Fibroblast of lung (primary cell): ENCODE results near the gene RIN1. TPM values are rescaled to one million over a fixed set of nuclear protein-coding genes. Genes with fewer than 3 reads are reported as not detected.

ENCODE experiments used
- DNase-seq, 2 donors: peaks; one replicate each; pipeline versions ENCODE4 v3.0.0 to v3.0.0-alpha.2; 2010; ENCODE audit warnings: low read depth in 2 of 2
- H2AFZ ChIP-seq: 2 replicates; pipeline ENCODE4 v1.5.1; 2012; ENCODE audit warnings: low read length, control low read depth, inconsistent platforms
- H3K27ac ChIP-seq: 2 replicates; pipeline ENCODE4 v1.5.1; 2011; ENCODE audit warnings: low read length, control low read depth; ENCODE audit not compliant: insufficient read depth
- H3K27me3 ChIP-seq: 2 replicates; pipeline ENCODE4 v1.5.1; 2011; ENCODE audit warnings: mild to moderate bottlenecking, low read length; ENCODE audit not compliant: control insufficient read depth, insufficient read depth
- H3K36me3 ChIP-seq: 2 replicates; pipeline ENCODE4 v1.5.1; 2011; ENCODE audit warnings: low read length; ENCODE audit not compliant: control insufficient read depth, insufficient read depth
- H3K4me1 ChIP-seq: 2 replicates; pipeline ENCODE4 v1.5.1; 2011; ENCODE audit warnings: low read length; ENCODE audit not compliant: control insufficient read depth, insufficient read depth; ENCODE audit errors: extremely low read depth
- H3K4me2 ChIP-seq: 2 replicates; pipeline ENCODE4 v1.5.1; 2011; ENCODE audit warnings: low read length, control low read depth; ENCODE audit not compliant: insufficient read depth; ENCODE audit errors: extremely low read depth
- H3K4me3 ChIP-seq, 4 experiments: fragments of 200-600 bp in 1 of 4; sonication (generic) in 1 of 4; replicated peaks in 1 of 4; 2 replicates each; pipeline ENCODE4 v1.5.1; 2011 to 2016; ENCODE audit warnings: low read length in 4 of 4, low read depth in 3 of 4, mild to moderate bottlenecking in 3 of 4, control low read depth in 2 of 4, inconsistent platforms in 1 of 4, mixed read lengths in 1 of 4; ENCODE audit not compliant: insufficient read depth in 1 of 4; ENCODE audit errors: control extremely low read depth in 1 of 4
- H3K79me2 ChIP-seq: 2 replicates; pipeline ENCODE4 v1.5.1; 2012; ENCODE audit warnings: mild to moderate bottlenecking, low read length, inconsistent platforms; ENCODE audit not compliant: control insufficient read depth, insufficient read depth
- H3K9ac ChIP-seq: 2 replicates; pipeline ENCODE4 v1.5.1; 2011; ENCODE audit warnings: mild to moderate bottlenecking, low read length, control low read depth; ENCODE audit not compliant: insufficient read depth
- H3K9me3 ChIP-seq: 2 replicates; pipeline ENCODE4 v1.5.1; 2012; ENCODE audit warnings: low read depth, low read length; ENCODE audit not compliant: control insufficient read depth, insufficient read depth
- H4K20me1 ChIP-seq: 2 replicates; pipeline ENCODE4 v1.5.1; 2011; ENCODE audit warnings: low read length; ENCODE audit not compliant: control insufficient read depth, insufficient read depth; ENCODE audit errors: extremely low read depth
- CTCF ChIP-seq, 2 donors: IDR thresholded peaks in 1 of 2; conservative IDR thresholded peaks in 1 of 2; 1 replicate in 1 of 2; 2 replicates in 1 of 2; pipeline ENCODE4 v1.5.1; 2011 to 2012; ENCODE audit warnings: low read length in 2 of 2, control low read depth in 1 of 2, inconsistent platforms in 1 of 2, low read depth in 1 of 2, mild to moderate bottlenecking in 1 of 2
- EZH2 ChIP-seq: IDR thresholded peaks from 2 replicates; pipeline ENCODE4 v1.5.1; 2012; ENCODE audit warnings: low read length, control low read depth, mild to moderate bottlenecking; ENCODE audit errors: missing control alignments
- polyA plus RNA-seq, 2 donors: library from polyadenylated mRNA; depleted of rRNA in 1 of 2; stranded (reverse) in 1 of 2; unstranded in 1 of 2; fragments of >200 nt; gene quantifications; 2 replicates each; pipeline ENCODE4 v1.2.1, GENCODE V29; 2011 to 2012; ENCODE audit warnings: missing spikeins in 1 of 2
- total RNA-seq: library from RNA; depleted of rRNA; stranded (reverse); fragments of >200 nt; gene quantifications from 2 replicates; pipeline ENCODE4 v1.2.1, GENCODE V29; 2014

The RIN1 gene
- total and polyA plus RNA-seq, 2 donors (not counting 1 experiment from before 2014, with no cell fraction given), result 6.3 to 22.1 TPM

GRCh38 chr11:66345316-66345649, 9.0 kb upstream of the RIN1 start:
- Histone ChIP-seq H4K20me1 (no peaks in the 10 kb centered on the region), H3K4me2 (peak overlapping the region; percentile 96), H3K27me3 (no peaks in the 10 kb centered on the region), H3K36me3 (peaks cover 16% of the 10 kb centered on the region), H3K27ac (peak overlapping the region; percentile 86), H3K9ac (peak overlapping the region; percentile 78), H3K79me2 (peaks cover 24% of the 10 kb centered on the region), H2AFZ (peak overlapping the region; percentile 84), H3K4me1 (peaks cover 22% of the 10 kb centered on the region), H3K4me3 (peak overlapping the region; percentile 74 to 92 (median 84)), H3K9me3 (no peaks in the 10 kb centered on the region)
- TF ChIP-seq EZH2, result no peak
- no peak for TF ChIP-seq CTCF (conservative IDR thresholded peaks at IDR 0.05 in 1 of 2, IDR thresholded peaks at IDR 0.05 in 1 of 2; ENCODE audit: low read depth in 1 of 2, low read length in 2 of 2)
- DNase-seq, result no peak

GRCh38 chr11:66344550-66345315, 8.5 kb upstream of the RIN1 start, which contains the start of gene BRMS1:
BRMS1 (minus strand) TSS chr11:66345104; CDS start chr11:66342234, 2,870 bp downstream.
- Histone ChIP-seq H3K27me3 (no peaks in the 10 kb centered on the region), H4K20me1 (no peaks in the 10 kb centered on the region), H3K9me3 (no peaks in the 10 kb centered on the region), H3K79me2 (peaks cover 24% of the 10 kb centered on the region), H3K9ac (peak within 1 kb of the TSS; percentile 78), H3K4me2 (peak within 1 kb of the TSS; percentile 98), H3K4me1 (peaks cover 22% of the 10 kb centered on the region), H3K4me3 (peak within 1 kb of the TSS; percentile 74 to 92 (median 84)), H3K36me3 (peaks cover 20% of the 10 kb centered on the region), H3K27ac (peak within 1 kb of the TSS; percentile 86), H2AFZ (peak within 1 kb of the TSS; percentile 84)
- TF ChIP-seq CTCF (conservative IDR thresholded peaks at IDR 0.05 in 1 of 2, IDR thresholded peaks at IDR 0.05 in 1 of 2; ENCODE audit: low read depth in 1 of 2, low read length in 2 of 2) (peak in 1 of 2 donors; percentile 29), EZH2 (no peak)
- peak; percentile 97 for DNase-seq

- H3K36me3 ChIP-seq, result peaks cover 23% of the 10 kb centered on the region
- no peaks in the 10 kb centered on the region for H4K20me1 ChIP-seq
- no peak overlapping the region for H2AFZ ChIP-seq
- no peaks in the 10 kb centered on the region for H3K9me3 ChIP-seq
- H3K4me3 ChIP-seq, result no peak overlapping the region
- H3K79me2 ChIP-seq, result peaks cover 24% of the 10 kb centered on the region
- H3K27ac ChIP-seq, result peak overlapping the region; percentile 6
- DNase-seq, result no peak
- TF ChIP-seq EZH2 (no peak), CTCF (conservative IDR thresholded peaks at IDR 0.05 in 1 of 2, IDR thresholded peaks at IDR 0.05 in 1 of 2; ENCODE audit: low read depth in 1 of 2, low read length in 2 of 2) (no peak)
- H3K4me2 ChIP-seq, result peak overlapping the region; percentile 87
- no peak overlapping the region for H3K9ac ChIP-seq
- H3K4me1 ChIP-seq, result peaks cover 30% of the 10 kb centered on the region
- no peaks in the 10 kb centered on the region for H3K27me3 ChIP-seq
Measured at GRCh38 chr11:66343176-66343575, 6.9 kb upstream of the RIN1 start.
